ENCODE data around the gene FOXF2.

- no peak for TF ChIP-seq POLR2A (IDR thresholded peaks at IDR 0.05; ENCODE audit: extremely low read depth, insufficient read length)
- TF ChIP-seq, protein P1, sequence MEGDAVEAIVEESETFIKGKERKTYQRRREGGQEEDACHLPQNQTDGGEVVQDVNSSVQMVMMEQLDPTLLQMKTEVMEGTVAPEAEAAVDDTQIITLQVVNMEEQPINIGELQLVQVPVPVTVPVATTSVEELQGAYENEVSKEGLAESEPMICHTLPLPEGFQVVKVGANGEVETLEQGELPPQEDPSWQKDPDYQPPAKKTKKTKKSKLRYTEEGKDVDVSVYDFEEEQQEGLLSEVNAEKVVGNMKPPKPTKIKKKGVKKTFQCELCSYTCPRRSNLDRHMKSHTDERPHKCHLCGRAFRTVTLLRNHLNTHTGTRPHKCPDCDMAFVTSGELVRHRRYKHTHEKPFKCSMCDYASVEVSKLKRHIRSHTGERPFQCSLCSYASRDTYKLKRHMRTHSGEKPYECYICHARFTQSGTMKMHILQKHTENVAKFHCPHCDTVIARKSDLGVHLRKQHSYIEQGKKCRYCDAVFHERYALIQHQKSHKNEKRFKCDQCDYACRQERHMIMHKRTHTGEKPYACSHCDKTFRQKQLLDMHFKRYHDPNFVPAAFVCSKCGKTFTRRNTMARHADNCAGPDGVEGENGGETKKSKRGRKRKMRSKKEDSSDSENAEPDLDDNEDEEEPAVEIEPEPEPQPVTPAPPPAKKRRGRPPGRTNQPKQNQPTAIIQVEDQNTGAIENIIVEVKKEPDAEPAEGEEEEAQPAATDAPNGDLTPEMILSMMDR (IDR thresholded peaks at IDR 0.05; ENCODE audit: low read depth, low read length), result no peak
- TF ChIP-seq, protein P2, sequence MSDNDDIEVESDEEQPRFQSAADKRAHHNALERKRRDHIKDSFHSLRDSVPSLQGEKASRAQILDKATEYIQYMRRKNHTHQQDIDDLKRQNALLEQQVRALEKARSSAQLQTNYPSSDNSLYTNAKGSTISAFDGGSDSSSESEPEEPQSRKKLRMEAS (IDR thresholded peaks at IDR 0.05; ENCODE audit: low read depth, low read length), result no peak
Observed at GRCh38 chr6:1402369-1402768, 13.0 kb downstream of the FOXF2 start.

Measured in NB4 (cell line).